MM.1S (cell line): Measurements from ENCODE around the gene C1QTNF5.

Experiments
- DNase-seq: peaks from one replicate; pipeline ENCODE4 v3.0.0-alpha.2; 2015
- H2AFZ ChIP-seq: fragments of 300-600 bp; sonication (generic); 2 replicates; pipeline ENCODE4 v1.6.0; 2016; ENCODE audit warnings: antibody characterized with exemption, low read length
- H3F3A ChIP-seq: fragments of 300-600 bp; sonication (generic); 2 replicates; pipeline ENCODE4 v1.6.1; 2016; ENCODE audit warnings: mild to moderate bottlenecking, antibody characterized with exemption, low read length, moderate library complexity, mixed read lengths; ENCODE audit not compliant: insufficient read depth
- H3K27ac ChIP-seq: fragments of 300-600 bp; sonication (generic); 2 replicates; pipeline ENCODE4 v1.5.1; 2016; ENCODE audit warnings: mild to moderate bottlenecking, low read length
- H3K27me3 ChIP-seq: fragments of 300-600 bp; sonication (generic); replicated peaks from 2 replicates; pipeline ENCODE4 v1.6.0; 2016; ENCODE audit warnings: low read length; ENCODE audit not compliant: insufficient read depth
- H3K36me3 ChIP-seq: fragments of 300-600 bp; sonication (generic); replicated peaks from 2 replicates; pipeline ENCODE4 v1.6.1; 2016; ENCODE audit warnings: mild to moderate bottlenecking, low read length, mixed read lengths; ENCODE audit not compliant: insufficient read depth
- H3K4me1 ChIP-seq: fragments of 300-600 bp; sonication (generic); 2 replicates; pipeline ENCODE4 v1.6.1; 2016; ENCODE audit warnings: low read length, mixed read lengths
- H3K4me2 ChIP-seq: fragments of 300-600 bp; sonication (generic); 2 replicates; pipeline ENCODE4 v1.6.0; 2016; ENCODE audit warnings: low read depth, low read length
- H3K4me3 ChIP-seq: fragments of 300-600 bp; sonication (generic); 2 replicates; pipeline ENCODE4 v1.5.1; 2016; ENCODE audit warnings: low read length, mixed read lengths
- H3K79me2 ChIP-seq: fragments of 300-600 bp; sonication (generic); 2 replicates; pipeline ENCODE4 v1.6.1; 2016; ENCODE audit warnings: mixed run types, low read length, mixed read lengths
- H3K9ac ChIP-seq: fragments of 300-600 bp; sonication (generic); 2 replicates; pipeline ENCODE4 v1.6.1; 2016; ENCODE audit warnings: low read length, mixed read lengths
- H3K9me2 ChIP-seq: fragments of 300-600 bp; sonication (generic); replicated peaks from 2 replicates; pipeline ENCODE4 v1.6.1; 2016; ENCODE audit warnings: mild to moderate bottlenecking, low read length, mixed read lengths; ENCODE audit not compliant: insufficient read depth
- H3K9me3 ChIP-seq: fragments of 300-600 bp; sonication (generic); replicated peaks from 2 replicates; pipeline ENCODE4 v1.6.1; 2016; ENCODE audit warnings: mild to moderate bottlenecking, low read length, mixed read lengths; ENCODE audit not compliant: insufficient read depth
- H4K20me1 ChIP-seq: fragments of 300-600 bp; sonication (generic); 2 replicates; pipeline ENCODE4 v1.6.1; 2016; ENCODE audit warnings: mild to moderate bottlenecking, low read length, moderate library complexity, mixed read lengths; ENCODE audit not compliant: insufficient read depth
- CTCF ChIP-seq: fragments of 300-600 bp; sonication (generic); IDR thresholded peaks from 2 replicates; pipeline ENCODE4 v1.5.1; 2016; ENCODE audit warnings: antibody characterized with exemption, low read length, mixed read lengths
- EZH2 ChIP-seq: fragments of 300-600 bp; sonication (generic); optimal IDR thresholded peaks from 2 replicates; pipeline ENCODE3; 2017; ENCODE audit warnings: low read depth, mild to moderate bottlenecking, antibody characterized with exemption, low read length, mixed read lengths
- EZH2phosphoT487 ChIP-seq: fragments of 300-600 bp; sonication (generic); IDR thresholded peaks from 2 replicates; pipeline ENCODE4 v1.6.1; 2018; ENCODE audit warnings: antibody characterized with exemption, low read length

Gene C1QTNF5

GRCh38 chr11:119306373-119306890 is 34.3 kb downstream of the C1QTNF5 start:
- Histone ChIP-seq H3K9me3 (no peaks in the 10 kb centered on the region), H3K27me3 (no peaks in the 10 kb centered on the region), H3K79me2 (no peaks in the 10 kb centered on the region), H3K4me3 (no peak overlapping the region), H3K27ac (no peak overlapping the region), H3K9ac (no peak overlapping the region), H3K36me3 (no peaks in the 10 kb centered on the region), H3K4me2 (no peak overlapping the region), H2AFZ (no peak overlapping the region), H4K20me1 (no peaks in the 10 kb centered on the region), H3F3A (no peaks in the 10 kb centered on the region; the same call in 1 of the 2 replicates), H3K4me1 (no peaks in the 10 kb centered on the region), H3K9me2 (no peaks in the 10 kb centered on the region)
- no peak for TF ChIP-seq EZH2phosphoT487
- TF ChIP-seq CTCF, result no peak
- no peak for TF ChIP-seq EZH2
- no peak for DNase-seq

DNA sequence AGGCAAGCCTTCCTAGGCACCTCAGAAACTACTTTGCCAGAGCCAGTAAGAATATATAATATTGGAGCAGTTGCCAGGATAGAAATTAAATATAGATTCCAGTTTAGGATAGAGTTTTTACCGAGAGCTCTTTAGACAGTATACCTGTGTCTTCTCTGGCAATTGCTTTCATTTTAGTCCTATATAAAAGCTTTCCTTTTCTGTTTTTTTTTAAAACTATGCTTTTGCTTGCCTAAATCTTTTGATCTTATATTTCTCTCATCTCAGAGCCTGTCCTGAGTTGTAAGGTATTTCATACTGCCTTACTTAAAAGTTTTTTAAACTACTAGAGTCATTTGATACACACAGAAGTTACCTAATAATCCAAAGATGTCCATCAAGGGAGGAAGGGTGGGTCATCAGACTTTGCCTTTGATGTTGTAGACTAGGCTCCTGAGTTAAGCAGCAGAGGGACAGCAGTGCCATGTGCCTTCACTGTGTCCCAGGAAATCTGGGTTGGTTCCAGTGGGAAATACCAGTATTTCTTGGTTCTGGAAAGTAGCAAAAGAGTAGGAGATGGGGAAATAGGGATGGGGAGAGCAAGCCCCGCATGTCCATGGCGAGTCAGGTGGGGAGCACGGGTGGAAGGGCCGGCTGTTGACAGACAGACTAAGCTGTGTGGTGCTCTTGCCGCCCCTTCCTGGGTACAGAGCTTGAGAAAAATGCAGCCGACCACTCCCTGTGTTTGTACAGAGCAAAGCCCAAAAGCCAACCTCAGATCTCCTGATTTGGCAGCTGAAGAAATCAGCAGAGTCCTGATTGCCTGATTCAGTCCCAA is 34.9 kb downstream of the C1QTNF5 start:
- H3K4me1 ChIP-seq, result no peaks in the 10 kb centered on the region
- no peaks in the 10 kb centered on the region for H4K20me1 ChIP-seq
- no peak overlapping the region for H2AFZ ChIP-seq
- no peak overlapping the region for H3K27ac ChIP-seq
- H3K9ac ChIP-seq, result no peak overlapping the region
- no peak overlapping the region for H3K4me3 ChIP-seq
- no peaks in the 10 kb centered on the region; the same call in 1 of the 2 replicates for H3F3A ChIP-seq
- no peaks in the 10 kb centered on the region for H3K9me3 ChIP-seq
- H3K27me3 ChIP-seq, result no peaks in the 10 kb centered on the region
- DNase-seq, result no peak
- H3K79me2 ChIP-seq, result no peaks in the 10 kb centered on the region
- H3K4me2 ChIP-seq, result no peak overlapping the region
- H3K9me2 ChIP-seq, result no peaks in the 10 kb centered on the region
- H3K36me3 ChIP-seq, result no peaks in the 10 kb centered on the region
- no peak for TF ChIP-seq CTCF
- no peak for TF ChIP-seq EZH2phosphoT487
- TF ChIP-seq EZH2, result no peak

DNA sequence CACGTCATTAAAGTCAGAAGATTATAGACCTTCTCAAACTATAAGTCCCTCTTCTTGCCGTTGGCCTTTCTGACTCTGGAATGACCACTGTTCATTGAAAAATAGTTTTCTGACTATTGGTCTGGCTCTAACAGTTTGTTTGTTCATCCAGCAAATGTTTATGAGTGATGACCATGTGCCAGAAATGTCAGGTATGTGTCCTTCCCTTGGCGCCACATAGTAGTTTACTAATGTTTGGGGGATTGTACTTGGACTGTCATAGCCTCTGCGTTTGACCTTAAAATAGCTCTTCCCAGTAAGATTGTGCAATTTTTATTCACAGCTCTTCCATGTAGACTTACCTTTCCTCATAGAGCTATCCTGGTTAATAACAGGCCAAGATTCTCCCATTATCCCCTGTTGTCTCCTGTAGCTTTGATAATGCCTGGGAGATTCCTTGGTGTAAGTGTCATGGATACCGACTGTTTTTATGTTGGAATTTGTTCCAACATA is 37.4 kb downstream of the C1QTNF5 start:
- no peaks in the 10 kb centered on the region for H3K36me3 ChIP-seq
- H3K4me1 ChIP-seq, result no peaks in the 10 kb centered on the region
- no peaks in the 10 kb centered on the region for H3K9me3 ChIP-seq
- H3K79me2 ChIP-seq, result no peaks in the 10 kb centered on the region
- no peak overlapping the region for H3K27ac ChIP-seq
- TF ChIP-seq EZH2phosphoT487 (no peak), CTCF (no peak), EZH2 (no peak)
- no peaks in the 10 kb centered on the region for H4K20me1 ChIP-seq
- H3F3A ChIP-seq, result no peaks in the 10 kb centered on the region; the same call in 1 of the 2 replicates
- H3K9me2 ChIP-seq, result no peaks in the 10 kb centered on the region
- H3K4me3 ChIP-seq, result no peak overlapping the region
- no peak overlapping the region for H2AFZ ChIP-seq
- no peak overlapping the region for H3K9ac ChIP-seq
- no peak for DNase-seq
- no peak overlapping the region for H3K4me2 ChIP-seq
- no peaks in the 10 kb centered on the region for H3K27me3 ChIP-seq
